Hematopoietic multipotent progenitor cell (in vitro differentiated cells): Measurements from ENCODE around the gene BMX. TPM values are rescaled to one million over a fixed set of nuclear protein-coding genes. Genes with fewer than 3 reads are reported as not detected.

Source experiments
- DNase-seq, 3 donors: peaks; one replicate each; pipeline ENCODE4 v3.0.0-alpha.2; 2011 to 2015; ENCODE audit warnings: low read depth in 2 of 3, low spot score in 2 of 3
- total RNA-seq: library from RNA; depleted of rRNA; stranded (reverse); fragments of >200 nt; gene quantifications from one replicate; pipeline ENCODE4 v1.2.3, GENCODE V29; 2012

BMX gene
- total RNA-seq = 0.27 TPM

- no peak for DNase-seq
These were observed at the start of gene BMX for GRCh38 chrX:15500497-15500966. TSS of gene BMX (plus strand) at chrX:15500807. CDS start at chrX:15508354, 7,547 bp downstream.

GRCh38 chrX:15451913-15452312, 48.7 kb upstream of the BMX start:
- DNase-seq = no peak

GRCh38 chrX:15464704-15465103, 35.9 kb upstream of the BMX start:
- no peak for DNase-seq

GRCh38 chrX:15465347-15465746, 35.3 kb upstream of the BMX start:
- DNase-seq = no peak

- DNase-seq = no peak
These were observed 34.5 kb upstream of the BMX start for GRCh38 chrX:15465896-15466651.

GRCh38 chrX:15468036-15468435, 32.6 kb upstream of the BMX start:
- peak in 2 of 3 donors; percentile 15 to 49 for DNase-seq

- DNase-seq = no peak
These were observed 31.0 kb upstream of the BMX start for GRCh38 chrX:15469613-15470012.

GRCh38 chrX:15471028-15471427, 29.6 kb upstream of the BMX start:
- DNase-seq = peak; percentile 5 to 78 (median 58)

- DNase-seq = no peak
These were observed 28.1 kb upstream of the BMX start for GRCh38 chrX:15472531-15472930.

- no peak for DNase-seq
These were observed 26.6 kb upstream of the BMX start for GRCh38 chrX:15474028-15474427.

- no peak for DNase-seq
These were observed 25.6 kb upstream of the BMX start for GRCh38 chrX:15475021-15475420.

- DNase-seq = no peak
These were observed 25.1 kb upstream of the BMX start for GRCh38 chrX:15475486-15475885.

- DNase-seq = no peak
These were observed 16.7 kb upstream of the BMX start for GRCh38 chrX:15483891-15484290.

GRCh38 chrX:15492469-15492868, 8.1 kb upstream of the BMX start:
- no peak for DNase-seq

- peak in 2 of 3 donors; percentile 77 for DNase-seq
These were observed 7.3 kb upstream of the BMX start, which contains the start of gene PIR for GRCh38 chrX:15493118-15493962. TSS of gene PIR (minus strand) at chrX:15493333. CDS start at chrX:15491257, 2,076 bp downstream.

GRCh38 chrX:15495801-15496200, 4.8 kb upstream of the BMX start:
- DNase-seq = no peak

GRCh38 chrX:15496824-15497223, 3.8 kb upstream of the BMX start:
- DNase-seq = no peak

- peak; percentile 18 to 70 (median 34) for DNase-seq
These were observed 2.7 kb upstream of the BMX start for GRCh38 chrX:15497865-15498264.

GRCh38 chrX:15498741-15499140, 1.9 kb upstream of the BMX start:
- no peak for DNase-seq

- DNase-seq = no peak
These were observed 631 bp upstream of the BMX start for GRCh38 chrX:15499976-15500375.

- no peak for DNase-seq
These were observed 899 bp downstream of the BMX start for GRCh38 chrX:15501506-15501905.

- DNase-seq = no peak
These were observed 4.1 kb downstream of the BMX start for GRCh38 chrX:15504661-15505060.
